Measurements from ENCODE around the gene PEX5L. TPM values are rescaled to one million over a fixed set of nuclear protein-coding genes. Genes with fewer than 3 reads are reported as not detected.

The PEX5L gene
- total and polyA plus RNA-seq, 2 donors (not counting 1 experiment from before 2014, with no cell fraction given): 0.52 to 5.9 TPM

GRCh38 chr3:179882292-179882691, 154.4 kb downstream of the PEX5L start:
- Histone ChIP-seq H4K20me1 (ENCODE audit: control insufficient read depth, extremely low read depth, insufficient read depth, low read length) (no peaks in the 10 kb centered on the region), H3K9ac (ENCODE audit: insufficient read depth, low read length) (no peak overlapping the region), H3K27me3 (ENCODE audit: control insufficient read depth, insufficient read depth, low read length) (no peaks in the 10 kb centered on the region), H3K4me2 (ENCODE audit: extremely low read depth, insufficient read depth, low read length) (no peak overlapping the region), H3K36me3 (ENCODE audit: control insufficient read depth, insufficient read depth, low read length) (no peaks in the 10 kb centered on the region), H3K27ac (ENCODE audit: insufficient read depth, low read length) (no peak overlapping the region), H3K9me3 (ENCODE audit: control insufficient read depth, insufficient read depth, low read depth, low read length) (no peaks in the 10 kb centered on the region), H2AFZ (ENCODE audit: low read length) (no peak overlapping the region), H3K4me3 (replicated peaks in 1 of 4; ENCODE audit: control extremely low read depth in 1 of 4, insufficient read depth in 1 of 4, low read depth in 3 of 4, low read length in 4 of 4) (no peak overlapping the region), H3K79me2 (ENCODE audit: control insufficient read depth, insufficient read depth, low read length) (no peaks in the 10 kb centered on the region), H3K4me1 (ENCODE audit: control insufficient read depth, extremely low read depth, insufficient read depth, low read length) (no peaks in the 10 kb centered on the region)
- no peak for TF ChIP-seq CTCF (conservative IDR thresholded peaks at IDR 0.05 in 1 of 2, IDR thresholded peaks at IDR 0.05 in 1 of 2; ENCODE audit: low read depth in 1 of 2, low read length in 2 of 2)
- TF ChIP-seq EZH2 (IDR thresholded peaks at IDR 0.05; ENCODE audit: low read length, missing control alignments): no peak
- DNase-seq (ENCODE audit: low read depth in 2 of 2): peak in 1 of 2 donors; percentile 13

GRCh38 chr3:179881791-179882190, 154.9 kb downstream of the PEX5L start:
- Histone ChIP-seq H3K4me3 (replicated peaks in 1 of 4; ENCODE audit: control extremely low read depth in 1 of 4, insufficient read depth in 1 of 4, low read depth in 3 of 4, low read length in 4 of 4) (no peak overlapping the region), H2AFZ (ENCODE audit: low read length) (no peak overlapping the region), H3K9me3 (ENCODE audit: control insufficient read depth, insufficient read depth, low read depth, low read length) (no peaks in the 10 kb centered on the region), H4K20me1 (ENCODE audit: control insufficient read depth, extremely low read depth, insufficient read depth, low read length) (no peaks in the 10 kb centered on the region), H3K27ac (ENCODE audit: insufficient read depth, low read length) (no peak overlapping the region), H3K9ac (ENCODE audit: insufficient read depth, low read length) (no peak overlapping the region), H3K4me1 (ENCODE audit: control insufficient read depth, extremely low read depth, insufficient read depth, low read length) (no peaks in the 10 kb centered on the region), H3K36me3 (ENCODE audit: control insufficient read depth, insufficient read depth, low read length) (no peaks in the 10 kb centered on the region), H3K27me3 (ENCODE audit: control insufficient read depth, insufficient read depth, low read length) (no peaks in the 10 kb centered on the region), H3K79me2 (ENCODE audit: control insufficient read depth, insufficient read depth, low read length) (no peaks in the 10 kb centered on the region), H3K4me2 (ENCODE audit: extremely low read depth, insufficient read depth, low read length) (no peak overlapping the region)
- peak; percentile 6 to 12 for DNase-seq (ENCODE audit: low read depth in 2 of 2)
- TF ChIP-seq CTCF (conservative IDR thresholded peaks at IDR 0.05 in 1 of 2, IDR thresholded peaks at IDR 0.05 in 1 of 2; ENCODE audit: low read depth in 1 of 2, low read length in 2 of 2) (no peak), EZH2 (IDR thresholded peaks at IDR 0.05; ENCODE audit: low read length, missing control alignments) (no peak)

- Histone ChIP-seq H3K27me3 (ENCODE audit: control insufficient read depth, insufficient read depth, low read length) (no peaks in the 10 kb centered on the region), H3K36me3 (ENCODE audit: control insufficient read depth, insufficient read depth, low read length) (no peaks in the 10 kb centered on the region), H3K27ac (ENCODE audit: insufficient read depth, low read length) (no peak overlapping the region), H3K4me3 (replicated peaks in 1 of 4; ENCODE audit: control extremely low read depth in 1 of 4, insufficient read depth in 1 of 4, low read depth in 3 of 4, low read length in 4 of 4) (no peak overlapping the region), H3K79me2 (ENCODE audit: control insufficient read depth, insufficient read depth, low read length) (no peaks in the 10 kb centered on the region), H3K4me2 (ENCODE audit: extremely low read depth, insufficient read depth, low read length) (no peak overlapping the region), H4K20me1 (ENCODE audit: control insufficient read depth, extremely low read depth, insufficient read depth, low read length) (no peaks in the 10 kb centered on the region), H3K9ac (ENCODE audit: insufficient read depth, low read length) (no peak overlapping the region), H3K4me1 (ENCODE audit: control insufficient read depth, extremely low read depth, insufficient read depth, low read length) (no peaks in the 10 kb centered on the region), H3K9me3 (ENCODE audit: control insufficient read depth, insufficient read depth, low read depth, low read length) (no peaks in the 10 kb centered on the region), H2AFZ (ENCODE audit: low read length) (no peak overlapping the region)
- no peak for TF ChIP-seq CTCF (conservative IDR thresholded peaks at IDR 0.05 in 1 of 2, IDR thresholded peaks at IDR 0.05 in 1 of 2; ENCODE audit: low read depth in 1 of 2, low read length in 2 of 2)
- TF ChIP-seq EZH2 (IDR thresholded peaks at IDR 0.05; ENCODE audit: low read length, missing control alignments): no peak
- DNase-seq (ENCODE audit: low read depth in 2 of 2): no peak
Observed at GRCh38 chr3:179880868-179881267, 155.9 kb downstream of the PEX5L start.

Measured in fibroblast of lung (primary cell).